ENCODE data around the gene ERBB2. TPM values are rescaled to one million over a fixed set of nuclear protein-coding genes. Genes with fewer than 3 reads are reported as not detected.

Gene ERBB2
- total RNA-seq, 2 donors from 2014 or later: 110 to 133 TPM

DNA sequence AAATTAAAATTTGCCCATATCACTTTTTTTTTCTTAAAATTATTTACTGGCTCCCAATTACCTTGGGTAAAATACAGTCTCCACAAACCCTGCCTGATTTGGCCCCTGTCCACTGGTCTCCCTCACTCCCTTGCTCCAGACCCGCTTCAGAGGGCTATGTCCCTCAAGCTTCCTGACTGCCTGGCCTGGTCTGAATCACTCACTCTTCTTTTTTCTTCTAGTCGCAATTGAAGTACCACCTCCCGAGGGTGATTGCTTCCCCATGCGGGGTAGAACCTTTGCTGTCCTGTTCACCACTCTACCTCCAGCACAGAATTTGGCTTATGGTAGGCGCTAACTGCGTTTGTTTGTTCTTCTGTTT lies 11.4 kb upstream of the ERBB2 start:
- Mint-ChIP-seq H3K27me3 (ENCODE audit: insufficient read depth) (peaks cover 1% of the 10 kb centered on the region), H3K36me3 (ENCODE audit: low read depth) (peaks cover 14% of the 10 kb centered on the region), H3K27ac (peak overlapping the region; percentile 91), H3K4me1 (peaks cover 24% of the 10 kb centered on the region), H3K4me3 (peak overlapping the region; percentile 80), H3K9me3 (peaks cover 2% of the 10 kb centered on the region)
- WGBS, 2 experiments (ENCODE audit: insufficient coverage in 1 of 2, insufficient read length in 1 of 2): 5 to 22% methylated on average over 2 to 6 of the region's 6 CpGs
- DNase-seq: peak; percentile 78
- Histone ChIP-seq H3K27me3 (ENCODE audit: control insufficient read depth, insufficient read depth, low read length, poor library complexity, severe bottlenecking) (no peaks in the 10 kb centered on the region), H3K4me3 (ENCODE audit: low read length) (peak overlapping the region; percentile 91), H3K9ac (ENCODE audit: extremely low read depth, low read length, poor library complexity, severe bottlenecking) (peak overlapping the region; percentile 43), H3K27ac (ENCODE audit: low read depth, low read length) (peak overlapping the region; percentile 78), H3K4me1 (ENCODE audit: control insufficient read depth, insufficient read depth, low read length) (peaks cover 3% of the 10 kb centered on the region), H3K9me3 (ENCODE audit: control insufficient read depth, low read length) (no peaks in the 10 kb centered on the region), H3K36me3 (ENCODE audit: control insufficient read depth, insufficient read depth, low read length) (no peaks in the 10 kb centered on the region)
- TF ChIP-seq, protein P1, sequence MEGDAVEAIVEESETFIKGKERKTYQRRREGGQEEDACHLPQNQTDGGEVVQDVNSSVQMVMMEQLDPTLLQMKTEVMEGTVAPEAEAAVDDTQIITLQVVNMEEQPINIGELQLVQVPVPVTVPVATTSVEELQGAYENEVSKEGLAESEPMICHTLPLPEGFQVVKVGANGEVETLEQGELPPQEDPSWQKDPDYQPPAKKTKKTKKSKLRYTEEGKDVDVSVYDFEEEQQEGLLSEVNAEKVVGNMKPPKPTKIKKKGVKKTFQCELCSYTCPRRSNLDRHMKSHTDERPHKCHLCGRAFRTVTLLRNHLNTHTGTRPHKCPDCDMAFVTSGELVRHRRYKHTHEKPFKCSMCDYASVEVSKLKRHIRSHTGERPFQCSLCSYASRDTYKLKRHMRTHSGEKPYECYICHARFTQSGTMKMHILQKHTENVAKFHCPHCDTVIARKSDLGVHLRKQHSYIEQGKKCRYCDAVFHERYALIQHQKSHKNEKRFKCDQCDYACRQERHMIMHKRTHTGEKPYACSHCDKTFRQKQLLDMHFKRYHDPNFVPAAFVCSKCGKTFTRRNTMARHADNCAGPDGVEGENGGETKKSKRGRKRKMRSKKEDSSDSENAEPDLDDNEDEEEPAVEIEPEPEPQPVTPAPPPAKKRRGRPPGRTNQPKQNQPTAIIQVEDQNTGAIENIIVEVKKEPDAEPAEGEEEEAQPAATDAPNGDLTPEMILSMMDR (conservative IDR thresholded peaks at IDR 0.05): no peak

- WGBS, 2 experiments (ENCODE audit: insufficient coverage in 1 of 2, insufficient read length in 1 of 2): 4 to 10% methylated on average over 2 to 3 of the region's 3 CpGs
- peaks cover 3% of the 10 kb centered on the region for H3K4me1 ChIP-seq (ENCODE audit: control insufficient read depth, insufficient read depth, low read length)
- no peaks in the 10 kb centered on the region for H3K36me3 ChIP-seq (ENCODE audit: control insufficient read depth, insufficient read depth, low read length)
- H3K4me3 ChIP-seq (ENCODE audit: low read length): peak overlapping the region; percentile 91
- no peak overlapping the region for H3K9ac ChIP-seq (ENCODE audit: extremely low read depth, low read length, poor library complexity, severe bottlenecking)
- peak; percentile 90 for DNase-seq
- H3K27ac ChIP-seq (ENCODE audit: low read depth, low read length): no peak overlapping the region
- Mint-ChIP-seq H3K9me3 (peaks cover 2% of the 10 kb centered on the region), H3K36me3 (ENCODE audit: low read depth) (peaks cover 13% of the 10 kb centered on the region), H3K4me3 (peak overlapping the region; percentile 80), H3K27me3 (ENCODE audit: insufficient read depth) (peaks cover 1% of the 10 kb centered on the region), H3K4me1 (peaks cover 24% of the 10 kb centered on the region), H3K27ac (peak overlapping the region; percentile 91)
- H3K27me3 ChIP-seq (ENCODE audit: control insufficient read depth, insufficient read depth, low read length, poor library complexity, severe bottlenecking): no peaks in the 10 kb centered on the region
- H3K9me3 ChIP-seq (ENCODE audit: control insufficient read depth, low read length): no peaks in the 10 kb centered on the region
- TF ChIP-seq, protein P1 (conservative IDR thresholded peaks at IDR 0.05): no peak
Measured at GRCh38 chr17:39688945-39689344, 10.9 kb upstream of the ERBB2 start.

- Mint-ChIP-seq H3K36me3 (ENCODE audit: low read depth) (no peaks in the 10 kb centered on the region), H3K9me3 (no peaks in the 10 kb centered on the region), H3K27me3 (ENCODE audit: insufficient read depth) (peaks cover 5% of the 10 kb centered on the region), H3K4me1 (peaks cover 31% of the 10 kb centered on the region), H3K4me3 (no peak overlapping the region), H3K27ac (peak overlapping the region; percentile 74)
- DNase-seq: peak; percentile 55
- Histone ChIP-seq H3K4me1 (ENCODE audit: control insufficient read depth, insufficient read depth, low read length) (peaks cover 12% of the 10 kb centered on the region), H3K9ac (ENCODE audit: extremely low read depth, low read length, poor library complexity, severe bottlenecking) (no peak overlapping the region), H3K36me3 (ENCODE audit: control insufficient read depth, insufficient read depth, low read length) (no peaks in the 10 kb centered on the region), H3K4me3 (ENCODE audit: low read length) (no peak overlapping the region), H3K9me3 (ENCODE audit: control insufficient read depth, low read length) (no peaks in the 10 kb centered on the region), H3K27ac (ENCODE audit: low read depth, low read length) (no peak overlapping the region), H3K27me3 (ENCODE audit: control insufficient read depth, insufficient read depth, low read length, poor library complexity, severe bottlenecking) (no peaks in the 10 kb centered on the region)
- 88 to 89% methylated on average over 5 of the region's 5 CpGs for WGBS, 2 experiments (ENCODE audit: insufficient coverage in 1 of 2, insufficient read length in 1 of 2)
- TF ChIP-seq, protein P1 (conservative IDR thresholded peaks at IDR 0.05): no peak
Measured at GRCh38 chr17:39694593-39694992, 5.3 kb upstream of the ERBB2 start.
